Measurements from ENCODE around the gene ELF1. TPM values are rescaled to one million over a fixed set of nuclear protein-coding genes. Genes with fewer than 3 reads are reported as not detected.

ELF1 gene
- total and polyA plus RNA-seq, 4 donors: 23.0 to 77.0 (median 47.6) TPM

DNA sequence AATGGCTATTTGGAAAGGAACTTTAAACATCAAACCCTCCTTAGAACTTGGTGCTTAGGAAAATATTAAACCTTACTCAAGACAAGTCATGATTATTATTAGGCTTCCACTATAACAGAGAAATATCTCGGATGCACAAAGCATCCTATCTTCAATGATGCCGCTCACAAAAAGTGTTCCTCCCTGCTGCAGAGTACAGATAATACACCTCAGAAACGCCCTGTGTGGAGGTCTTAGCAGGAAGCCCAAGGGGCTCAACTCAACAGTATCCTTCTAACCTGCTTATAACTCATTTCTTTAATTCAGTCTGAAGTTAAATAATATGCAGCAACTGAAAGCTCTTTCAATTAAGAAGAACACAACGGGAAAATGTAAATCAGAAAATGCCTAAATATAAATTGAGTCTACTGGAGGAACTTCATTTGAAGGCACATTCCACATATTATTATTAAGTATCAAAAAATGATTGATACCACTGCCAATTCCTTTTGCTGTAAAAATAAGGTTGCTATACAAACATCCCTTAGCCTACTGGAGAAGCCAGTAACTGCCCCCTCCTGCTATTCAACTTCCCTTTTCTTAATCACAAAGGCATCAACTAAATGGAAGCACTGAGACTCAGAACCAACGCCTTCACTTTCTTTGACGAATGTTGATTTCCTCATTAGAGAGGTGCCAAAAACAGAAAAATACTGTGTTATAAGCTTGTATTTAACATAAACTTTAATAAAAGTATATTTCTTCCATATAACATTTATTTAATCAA, 12.0 kb downstream of the ELF1 start:
- Histone ChIP-seq H3K36me3 (ENCODE audit: control insufficient read depth in 1 of 2, insufficient read depth in 2 of 2, low read length in 1 of 2) (no peaks in the 10 kb centered on the region), H3K4me1 (ENCODE audit: control insufficient read depth in 1 of 2, insufficient read depth in 2 of 2, low read length in 2 of 2) (peaks cover 0 to 2% of the 10 kb centered on the region in 2 donors), H3K4me3 (ENCODE audit: low read length in 2 of 2) (no peak overlapping the region), H3K27me3 (ENCODE audit: control insufficient read depth in 1 of 2, insufficient read depth in 2 of 2, low read length in 1 of 2) (no peaks in the 10 kb centered on the region), H3K27ac (ENCODE audit: low read depth in 1 of 2, low read length in 2 of 2) (no peak overlapping the region), H3K9me3 (ENCODE audit: control insufficient read depth, low read length) (no peaks in the 10 kb centered on the region)
- 75 to 84% methylated on average over 6 of the region's 6 CpGs for WGBS, 2 donors
- DNase-seq: no peak
- intact Hi-C loops (cut with DNase I): no loop called here
- no peak for ATAC-seq (ENCODE audit: low FRiP score)

DNA sequence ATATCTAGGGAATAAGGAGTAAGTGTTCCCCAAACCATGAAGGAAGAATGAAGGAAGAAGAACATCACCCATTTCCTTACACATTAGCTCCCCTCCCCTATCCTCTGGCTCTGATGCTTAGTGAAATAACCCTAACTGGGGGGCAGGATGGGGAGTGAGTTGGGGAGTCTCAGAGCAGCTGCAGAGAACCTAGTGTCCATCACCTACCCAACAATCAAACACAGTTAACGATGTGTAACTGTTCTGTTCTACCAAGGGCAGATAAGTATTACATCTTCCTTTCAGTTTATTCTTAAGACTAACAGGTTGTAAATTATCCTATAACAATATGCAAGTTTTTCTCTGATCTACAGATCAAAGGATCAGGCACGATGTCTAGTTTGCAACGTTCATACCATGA, 12.8 kb downstream of the ELF1 start:
- no peaks in the 10 kb centered on the region for H3K36me3 ChIP-seq (ENCODE audit: control insufficient read depth in 1 of 2, insufficient read depth in 2 of 2, low read length in 1 of 2)
- no peaks in the 10 kb centered on the region for H3K27me3 ChIP-seq (ENCODE audit: control insufficient read depth in 1 of 2, insufficient read depth in 2 of 2, low read length in 1 of 2)
- 74 to 75% methylated on average over 3 of the region's 3 CpGs for WGBS, 2 donors
- H3K4me3 ChIP-seq (ENCODE audit: low read length in 2 of 2): no peak overlapping the region
- H3K27ac ChIP-seq (ENCODE audit: low read depth in 1 of 2, low read length in 2 of 2): no peak overlapping the region
- H3K9me3 ChIP-seq (ENCODE audit: control insufficient read depth, low read length): no peaks in the 10 kb centered on the region
- no peak for ATAC-seq (ENCODE audit: low FRiP score)
- intact Hi-C loops (cut with DNase I): no loop called here
- no peak for DNase-seq
- H3K4me1 ChIP-seq (ENCODE audit: control insufficient read depth in 1 of 2, insufficient read depth in 2 of 2, low read length in 2 of 2): peaks cover 0 to 2% of the 10 kb centered on the region in 2 donors

DNA sequence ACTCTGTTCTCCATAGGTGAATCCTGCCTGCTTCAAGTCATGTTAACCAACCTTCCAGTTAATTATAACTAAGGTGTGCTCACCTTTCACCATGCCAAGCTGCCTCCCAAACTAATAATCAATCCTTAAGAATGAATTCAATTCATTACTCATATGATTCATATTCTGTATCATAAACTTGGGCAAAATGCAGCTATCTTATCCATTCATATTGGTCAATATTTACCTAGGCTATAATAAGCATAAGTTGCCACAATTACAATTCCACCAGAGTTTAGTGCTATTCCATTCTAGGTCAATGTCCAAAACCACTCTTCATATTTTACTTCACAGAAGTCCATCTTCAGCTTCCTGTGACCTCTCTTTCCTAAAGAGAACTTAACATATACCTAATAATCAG, 13.4 kb downstream of the ELF1 start:
- intact Hi-C loops (cut with DNase I): no loop called here
- H3K27me3 ChIP-seq (ENCODE audit: control insufficient read depth in 1 of 2, insufficient read depth in 2 of 2, low read length in 1 of 2): no peaks in the 10 kb centered on the region
- peaks cover 0 to 2% of the 10 kb centered on the region in 2 donors for H3K4me1 ChIP-seq (ENCODE audit: control insufficient read depth in 1 of 2, insufficient read depth in 2 of 2, low read length in 2 of 2)
- ATAC-seq (ENCODE audit: low FRiP score) (no peak), DNase-seq (no peak)
- no peaks in the 10 kb centered on the region for H3K36me3 ChIP-seq (ENCODE audit: control insufficient read depth in 1 of 2, insufficient read depth in 2 of 2, low read length in 1 of 2)
- no peak overlapping the region for H3K4me3 ChIP-seq (ENCODE audit: low read length in 2 of 2)
- no peak overlapping the region for H3K27ac ChIP-seq (ENCODE audit: low read depth in 1 of 2, low read length in 2 of 2)
- no peaks in the 10 kb centered on the region for H3K9me3 ChIP-seq (ENCODE audit: control insufficient read depth, low read length)

DNA sequence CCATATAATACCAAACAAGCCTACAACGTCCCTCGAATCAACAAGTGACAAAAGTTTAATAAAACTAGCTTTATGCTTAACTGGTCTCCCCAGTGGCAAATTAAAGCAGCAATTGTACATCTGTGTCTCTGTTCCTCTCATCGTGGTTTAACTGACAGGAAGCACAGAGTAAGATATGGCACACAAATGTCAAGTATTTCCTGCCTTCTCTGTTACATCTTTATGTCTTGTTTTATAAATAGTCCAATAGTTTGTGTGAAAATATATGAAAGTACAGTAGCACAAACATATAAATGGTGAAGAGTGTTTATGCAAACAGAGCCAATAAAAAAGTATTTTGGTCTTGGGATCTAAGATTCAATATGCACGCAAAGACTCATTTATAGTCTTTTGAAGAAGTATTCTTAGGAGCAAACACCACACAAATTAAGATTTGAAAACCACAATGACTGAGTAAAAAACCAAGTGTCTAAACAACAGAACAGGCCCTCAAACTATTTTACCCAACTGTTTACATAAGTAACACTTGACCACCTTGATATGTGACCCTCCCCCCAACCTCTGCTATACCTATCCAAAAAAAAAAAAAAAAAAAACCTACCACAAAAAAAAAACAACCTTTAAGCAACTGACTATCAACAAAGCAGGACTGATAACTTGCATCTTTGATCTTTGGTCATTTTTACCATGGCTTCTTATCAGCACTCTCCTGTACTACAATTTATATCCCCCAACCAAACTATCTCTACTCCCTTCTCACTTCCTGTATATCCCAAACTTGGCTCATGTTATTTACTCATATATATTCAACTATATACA, 14.0 kb downstream of the ELF1 start:
- Histone ChIP-seq H3K27ac (ENCODE audit: low read depth in 1 of 2, low read length in 2 of 2) (no peak overlapping the region), H3K9me3 (ENCODE audit: control insufficient read depth, low read length) (no peaks in the 10 kb centered on the region), H3K4me3 (ENCODE audit: low read length in 2 of 2) (no peak overlapping the region), H3K4me1 (ENCODE audit: control insufficient read depth in 1 of 2, insufficient read depth in 2 of 2, low read length in 2 of 2) (peaks cover 0 to 2% of the 10 kb centered on the region in 2 donors), H3K27me3 (ENCODE audit: control insufficient read depth in 1 of 2, insufficient read depth in 2 of 2, low read length in 1 of 2) (no peaks in the 10 kb centered on the region), H3K36me3 (ENCODE audit: control insufficient read depth in 1 of 2, insufficient read depth in 2 of 2, low read length in 1 of 2) (no peaks in the 10 kb centered on the region)
- no peak for DNase-seq
- ATAC-seq (ENCODE audit: low FRiP score): no peak
- WGBS, 2 donors: 65 to 68% methylated on average over 4 of the region's 4 CpGs
- intact Hi-C loops (cut with DNase I): no loop called here

DNA sequence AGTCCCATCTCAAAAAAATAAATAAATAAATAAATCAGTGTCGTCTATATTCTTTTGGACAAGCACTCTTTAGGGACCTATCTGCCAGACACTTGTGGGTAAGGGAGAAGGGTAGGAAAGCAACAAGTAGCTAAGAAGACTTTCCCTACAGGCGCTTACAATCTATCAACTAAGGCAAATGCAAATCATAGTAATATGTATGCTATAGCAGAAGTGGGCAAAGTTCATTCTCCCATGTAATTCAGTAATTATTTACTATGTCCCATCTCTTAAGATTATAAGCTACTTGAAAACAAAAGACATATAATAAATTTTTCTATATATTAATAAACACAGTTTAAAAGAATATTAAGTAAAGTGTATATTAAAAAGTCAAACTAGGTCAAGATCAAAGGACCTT, 16.5 kb downstream of the ELF1 start:
- no peak for DNase-seq
- ATAC-seq (ENCODE audit: low FRiP score): no peak
- Histone ChIP-seq H3K36me3 (ENCODE audit: control insufficient read depth in 1 of 2, insufficient read depth in 2 of 2, low read length in 1 of 2) (no peaks in the 10 kb centered on the region), H3K27me3 (ENCODE audit: control insufficient read depth in 1 of 2, insufficient read depth in 2 of 2, low read length in 1 of 2) (no peaks in the 10 kb centered on the region), H3K4me3 (ENCODE audit: low read length in 2 of 2) (no peak overlapping the region), H3K9me3 (ENCODE audit: control insufficient read depth, low read length) (no peaks in the 10 kb centered on the region), H3K27ac (ENCODE audit: low read depth in 1 of 2, low read length in 2 of 2) (no peak overlapping the region), H3K4me1 (ENCODE audit: control insufficient read depth in 1 of 2, insufficient read depth in 2 of 2, low read length in 2 of 2) (peaks cover 2% of the 10 kb centered on the region in 2 donors)
- intact Hi-C loops (cut with DNase I): no loop called here
- WGBS, 2 donors: 93 to 94% methylated on average over 2 of the region's 2 CpGs

DNA sequence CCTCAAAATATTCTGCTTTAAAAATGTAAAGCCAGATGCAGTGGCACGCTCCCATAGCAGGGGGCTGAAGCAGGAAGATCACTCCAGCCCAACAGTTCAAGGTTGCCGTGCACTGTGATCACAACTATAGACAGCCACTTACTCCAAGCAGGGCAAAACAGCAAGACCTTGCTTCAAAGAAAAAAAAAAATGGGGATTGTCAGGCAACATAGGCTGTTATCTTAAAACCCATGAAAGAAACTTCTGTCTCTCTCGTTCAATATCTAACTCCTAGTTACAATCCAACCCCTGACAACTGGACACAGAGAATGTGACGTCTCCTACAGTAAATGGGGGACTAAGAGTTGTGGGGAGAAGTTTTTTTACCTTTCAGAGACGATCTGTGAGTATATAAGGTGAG, 17.4 kb downstream of the ELF1 start:
- no peak overlapping the region for H3K4me3 ChIP-seq (ENCODE audit: low read length in 2 of 2)
- H3K4me1 ChIP-seq (ENCODE audit: control insufficient read depth in 1 of 2, insufficient read depth in 2 of 2, low read length in 2 of 2): peaks cover 0 to 4% of the 10 kb centered on the region in 2 donors
- no peaks in the 10 kb centered on the region for H3K27me3 ChIP-seq (ENCODE audit: control insufficient read depth in 1 of 2, insufficient read depth in 2 of 2, low read length in 1 of 2)
- 92 to 93% methylated on average over 5 of the region's 5 CpGs for WGBS, 2 donors
- DNase-seq (no peak), ATAC-seq (ENCODE audit: low FRiP score) (no peak)
- no peaks in the 10 kb centered on the region for H3K9me3 ChIP-seq (ENCODE audit: control insufficient read depth, low read length)
- no peak overlapping the region for H3K27ac ChIP-seq (ENCODE audit: low read depth in 1 of 2, low read length in 2 of 2)
- no peaks in the 10 kb centered on the region for H3K36me3 ChIP-seq (ENCODE audit: control insufficient read depth in 1 of 2, insufficient read depth in 2 of 2, low read length in 1 of 2)
- intact Hi-C loops (cut with DNase I): no loop called here

DNA sequence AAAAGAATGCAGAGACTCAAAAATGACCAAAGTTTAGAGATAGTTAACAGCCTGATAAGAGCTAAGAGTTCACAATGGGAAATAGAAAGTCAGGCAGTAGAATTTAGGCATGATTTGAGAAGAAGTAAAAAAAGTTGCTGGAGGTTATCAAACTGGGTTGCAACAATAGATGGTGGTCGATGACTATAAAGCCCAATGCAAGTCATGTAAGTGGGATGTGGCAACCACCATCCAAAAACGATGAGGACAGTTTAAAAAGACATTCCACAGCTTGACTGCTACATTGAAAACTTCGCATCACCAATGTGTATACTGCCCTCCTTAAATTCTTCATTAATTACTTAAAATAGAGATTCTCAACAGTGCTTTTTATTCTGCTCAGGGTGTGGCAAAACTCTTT, 19.7 kb downstream of the ELF1 start:
- DNase-seq: no peak
- Histone ChIP-seq H3K27ac (ENCODE audit: low read depth in 1 of 2, low read length in 2 of 2) (no peak overlapping the region), H3K27me3 (ENCODE audit: control insufficient read depth in 1 of 2, insufficient read depth in 2 of 2, low read length in 1 of 2) (no peaks in the 10 kb centered on the region), H3K4me3 (ENCODE audit: low read length in 2 of 2) (no peak overlapping the region), H3K9me3 (ENCODE audit: control insufficient read depth, low read length) (no peaks in the 10 kb centered on the region), H3K36me3 (ENCODE audit: control insufficient read depth in 1 of 2, insufficient read depth in 2 of 2, low read length in 1 of 2) (no peaks in the 10 kb centered on the region), H3K4me1 (ENCODE audit: control insufficient read depth in 1 of 2, insufficient read depth in 2 of 2, low read length in 2 of 2) (peaks cover 0 to 4% of the 10 kb centered on the region in 2 donors)
- intact Hi-C loops (cut with DNase I): no loop called here
- no peak for ATAC-seq (ENCODE audit: low FRiP score)
- WGBS, 2 donors: 84 to 88% methylated on average over 3 of the region's 3 CpGs

DNA sequence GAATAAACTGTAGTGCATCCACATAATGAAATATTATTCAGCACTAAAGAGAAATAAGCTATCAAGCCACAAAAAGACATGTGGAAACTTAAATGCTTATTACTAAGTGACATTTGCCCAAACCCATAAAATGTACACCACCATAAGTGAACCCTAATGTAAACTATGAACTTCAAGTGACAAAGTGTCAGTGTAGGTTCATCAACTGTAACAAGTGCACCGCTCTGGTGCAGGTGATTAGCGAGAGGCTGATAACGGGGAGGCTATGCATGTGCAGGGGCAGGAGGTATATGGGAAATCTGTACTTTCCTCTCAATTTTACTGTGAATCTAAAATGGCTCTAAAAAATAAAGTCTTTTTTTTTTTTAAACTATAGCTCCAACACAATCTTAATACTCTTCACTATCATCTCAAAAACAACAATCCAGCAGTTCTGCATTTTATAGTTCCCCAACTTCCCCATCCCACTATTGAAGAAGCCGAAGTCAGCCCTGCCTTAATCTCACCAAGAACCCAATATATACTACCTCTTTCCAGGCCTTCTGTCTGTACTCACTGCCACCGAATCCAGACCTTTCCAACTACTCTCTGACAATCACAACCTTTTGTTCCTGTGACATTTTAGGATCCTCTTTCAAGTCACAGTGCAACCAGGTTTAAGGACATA, 22.6 kb downstream of the ELF1 start:
- Histone ChIP-seq H3K27me3 (ENCODE audit: control insufficient read depth in 1 of 2, insufficient read depth in 2 of 2, low read length in 1 of 2) (no peaks in the 10 kb centered on the region), H3K4me3 (ENCODE audit: low read length in 2 of 2) (no peak overlapping the region), H3K27ac (ENCODE audit: low read depth in 1 of 2, low read length in 2 of 2) (no peak overlapping the region), H3K4me1 (ENCODE audit: control insufficient read depth in 1 of 2, insufficient read depth in 2 of 2, low read length in 2 of 2) (peaks cover 0 to 4% of the 10 kb centered on the region in 2 donors), H3K9me3 (ENCODE audit: control insufficient read depth, low read length) (no peaks in the 10 kb centered on the region), H3K36me3 (ENCODE audit: control insufficient read depth in 1 of 2, insufficient read depth in 2 of 2, low read length in 1 of 2) (no peaks in the 10 kb centered on the region)
- WGBS, 2 donors: 93 to 95% methylated on average over 5 of the region's 5 CpGs
- ATAC-seq (ENCODE audit: low FRiP score) (no peak), DNase-seq (no peak)
- intact Hi-C loops (cut with DNase I): no loop called here
